Measurements from ENCODE around the gene XK. TPM values are rescaled to one million over a fixed set of nuclear protein-coding genes. Genes with fewer than 3 reads are reported as not detected.

XK gene
- total and polyA plus RNA-seq, 2 of the 4 experiments (the other 2 are of a cell fraction): under 0.01 to 0.02 TPM

DNA sequence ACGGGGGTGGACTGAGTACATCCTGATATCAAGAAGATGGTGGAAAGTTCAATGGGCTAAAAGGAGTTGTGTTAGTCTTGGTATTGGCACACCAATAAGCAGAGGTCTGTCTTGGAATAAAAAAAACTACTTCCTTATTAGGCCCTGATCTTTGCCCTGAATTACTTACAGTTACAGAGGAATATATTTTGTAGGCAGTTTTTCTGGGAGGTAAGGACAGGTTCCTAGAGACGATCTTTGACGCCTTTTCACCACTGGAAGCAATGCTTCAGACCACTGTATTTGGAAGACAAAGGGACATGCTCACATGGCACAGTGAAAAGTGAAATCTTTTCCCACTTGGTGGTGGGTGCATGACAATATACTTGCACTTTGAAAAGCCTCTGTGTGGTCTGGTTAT lies 618 bp upstream of the XK start:
- H2BK15ac ChIP-seq (ENCODE audit: low read depth, low read length): no peak overlapping the region; the same call in 2 of the 3 replicates
- H3K4me1 ChIP-seq (ENCODE audit: control insufficient read depth, insufficient read depth, low read length): no peaks in the 10 kb centered on the region
- no peak for TF ChIP-seq MAZ (IDR thresholded peaks at IDR 0.05; ENCODE audit: borderline replicate concordance, low read depth, low read length)
- no peak for TF ChIP-seq FOS (IDR thresholded peaks at IDR 0.05; ENCODE audit: low read depth, low read length)
- no CpG with 5 or more reads among the region's 3 CpGs for WGBS, 2 experiments (ENCODE audit: extremely low coverage in 2 of 2, insufficient read length in 1 of 2)
- peak overlapping the region; percentile 60 for H2AFZ ChIP-seq (replicated peaks; ENCODE audit: low read length, poor library complexity)
- H2BK5ac ChIP-seq (ENCODE audit: low read depth, low read length, poor library complexity, severe bottlenecking): no peak overlapping the region
- BruUV-seq (replicated peaks): no TSS peak
- ChIA-PET CTCF (no interaction called here), POLR2A (ENCODE audit: unreplicated experiment) (no interaction called here)
- no peaks in the 10 kb centered on the region for H3K9me3 ChIP-seq (ENCODE audit: control insufficient read depth, insufficient read depth, low read length)
- no peak overlapping the region for H2BK120ac ChIP-seq (ENCODE audit: low read depth, low read length)
- no peak overlapping the region for H4K5ac ChIP-seq (ENCODE audit: low read depth, low read length)
- H3K23ac ChIP-seq (ENCODE audit: low read depth, low read length): no peak overlapping the region
- H3K36me3 ChIP-seq (ENCODE audit: control insufficient read depth, insufficient read depth, low read length): no peaks in the 10 kb centered on the region
- H3K56ac ChIP-seq (ENCODE audit: extremely low read depth, insufficient read depth, low read length): no peak overlapping the region
- H3K27ac ChIP-seq (ENCODE audit: insufficient read depth, low read length): no peak overlapping the region
- peak; percentile 18; the same call in 1 of the 2 replicates for ATAC-seq (ENCODE audit: low read depth)
- no peaks in the 10 kb centered on the region for H3K79me1 ChIP-seq (ENCODE audit: low read depth in 1 of 2, low read length in 2 of 2)
- intact Hi-C loops (cut with micrococcal nuclease) (no loop called here), dilution Hi-C loops (cut with HindIII; ENCODE audit: low sequenced_read_pairs, unreplicated experiment) (no loop called here), in situ Hi-C loops (cut with MboI; ENCODE audit: low sequenced_read_pairs) (no loop called here)
- peaks cover 2% of the 10 kb centered on the region; the same call in 1 of the 2 replicates for H3K27me3 ChIP-seq (ENCODE audit: control insufficient read depth, insufficient read depth, low read length)
- no peaks in the 10 kb centered on the region for H4K20me1 ChIP-seq (ENCODE audit: insufficient read depth, low read length)
- no peak for DNase-seq
- no peak overlapping the region for H4K8ac ChIP-seq (ENCODE audit: low read depth in 2 of 2, low read length in 2 of 2)
- H3K18ac ChIP-seq (ENCODE audit: low read depth, low read length): no peak overlapping the region
- H3K14ac ChIP-seq (replicated peaks; ENCODE audit: low read depth, low read length): no peak overlapping the region
- H3K4me2 ChIP-seq (ENCODE audit: low read depth, low read length): no peak overlapping the region
- no peak overlapping the region for H3K4me3 ChIP-seq (ENCODE audit: insufficient read depth, low read depth, low read length)
- no peaks in the 10 kb centered on the region for H3K9me1 ChIP-seq (ENCODE audit: insufficient read depth, low read length)
- peak overlapping the region; percentile 45; the same call in 1 of the 2 replicates for H2BK20ac ChIP-seq (ENCODE audit: low read depth, low read length)
- no peak overlapping the region for H3K4ac ChIP-seq (ENCODE audit: low read depth, low read length)
- H4K91ac ChIP-seq (ENCODE audit: insufficient read depth, low read depth, low read length): no peak overlapping the region
- H2AK9ac ChIP-seq (replicated peaks; ENCODE audit: low read depth, low read length, poor library complexity): no peak overlapping the region
- H2AK5ac ChIP-seq (ENCODE audit: low read depth, low read length): no peak overlapping the region
- no peak overlapping the region for H3K9ac ChIP-seq (ENCODE audit: low read depth, low read length)
